NCI-H1417 treated with DMSO at 0.1 percent for 48 hours (cell line): ENCODE measurements around the gene SCCPDH.
"Not testable (repeated sequence)": the region's sequence is repeated elsewhere in the genome, so short reads cannot be mapped to it uniquely, and the experiment has no call there.

Experiments used
- DNase-seq: peaks from one replicate; lab custom pipeline; 2025; lab: John Stamatoyannopoulos, UW

SCCPDH gene

GRCh38 chr1:246724016-246724730, at the start of gene SCCPDH:
SCCPDH (plus strand) TSS chr1:246724409; CDS start chr1:246724423, 14 bp downstream.
- no peak for DNase-seq

GRCh38 chr1:246677842-246678241, 46.4 kb upstream of the SCCPDH start:
- no peak for DNase-seq

GRCh38 chr1:246678816-246679793, 45.1 kb upstream of the SCCPDH start:
- DNase-seq: no peak

- no peak for DNase-seq
Measured at GRCh38 chr1:246679794-246680177, 44.4 kb upstream of the SCCPDH start.

- DNase-seq: no peak
Measured at GRCh38 chr1:246680190-246680589, 44.0 kb upstream of the SCCPDH start.

GRCh38 chr1:246680696-246681130, 43.5 kb upstream of the SCCPDH start:
- DNase-seq: no peak

- no peak for DNase-seq
Measured at GRCh38 chr1:246681900-246682895, 42.0 kb upstream of the SCCPDH start.

GRCh38 chr1:246683521-246683920, 40.7 kb upstream of the SCCPDH start:
- no peak for DNase-seq

- DNase-seq: no peak
Measured at GRCh38 chr1:246687002-246687401, 37.2 kb upstream of the SCCPDH start.

- DNase-seq: peak; percentile 56
Measured at GRCh38 chr1:246689409-246690008, 34.7 kb upstream of the SCCPDH start.

GRCh38 chr1:246690100-246690499, 34.1 kb upstream of the SCCPDH start:
- DNase-seq: no peak

GRCh38 chr1:246691622-246692495, 32.4 kb upstream of the SCCPDH start:
- DNase-seq: no peak

- not testable (repeated sequence) for DNase-seq
Measured at GRCh38 chr1:246694213-246694895, 29.9 kb upstream of the SCCPDH start.

GRCh38 chr1:246695136-246695535, 29.1 kb upstream of the SCCPDH start:
- no peak for DNase-seq

- DNase-seq: no peak
Measured at GRCh38 chr1:246695666-246696065, 28.5 kb upstream of the SCCPDH start.

- no peak for DNase-seq
Measured at GRCh38 chr1:246698466-246699094, 25.6 kb upstream of the SCCPDH start.

- peak; percentile 84 for DNase-seq
Measured at GRCh38 chr1:246699095-246699735, 25.0 kb upstream of the SCCPDH start.

- no peak for DNase-seq
Measured at GRCh38 chr1:246703581-246703980, 20.6 kb upstream of the SCCPDH start.

- DNase-seq: no peak
Measured at GRCh38 chr1:246705368-246705767, 18.8 kb upstream of the SCCPDH start.
